DMS153 treated with DMSO at 0.1 percent for 48 hours (cell line): ENCODE data around the gene CAB39.
A peak's percentile ranks its signal among the peaks of the same experiment; 100 is the strongest.

Experiments used
- DNase-seq: peaks from one replicate; lab custom pipeline; 2025; ENCODE audit not compliant: unreplicated experiment; lab: John Stamatoyannopoulos, UW

The CAB39 gene

GRCh38 chr2:230712443-230713330, at the start of gene CAB39:
Gene CAB39 (plus strand): TSS chr2:230712842. CDS start chr2:230760002, 47,160 bp downstream.
- peak; percentile 55 for DNase-seq

GRCh38 chr2:230664128-230664527, 48.5 kb upstream of the CAB39 start:
- DNase-seq = no peak

- no peak for DNase-seq
Observed at GRCh38 chr2:230664844-230665243, 47.8 kb upstream of the CAB39 start.

GRCh38 chr2:230665263-230665691, 47.4 kb upstream of the CAB39 start:
- DNase-seq = no peak

GRCh38 chr2:230666446-230666845, 46.2 kb upstream of the CAB39 start:
- no peak for DNase-seq

GRCh38 chr2:230666885-230667712, 45.5 kb upstream of the CAB39 start:
- DNase-seq = no peak

- DNase-seq = no peak
Observed at GRCh38 chr2:230668184-230668938, 44.3 kb upstream of the CAB39 start.

GRCh38 chr2:230668939-230669303, 43.7 kb upstream of the CAB39 start:
- DNase-seq = no peak

GRCh38 chr2:230669386-230669950, 43.2 kb upstream of the CAB39 start:
- no peak for DNase-seq

- DNase-seq = no peak
Observed at GRCh38 chr2:230671117-230671516, 41.5 kb upstream of the CAB39 start.

- DNase-seq = no peak
Observed at GRCh38 chr2:230672836-230673235, 39.8 kb upstream of the CAB39 start.

- no peak for DNase-seq
Observed at GRCh38 chr2:230674401-230674800, 38.2 kb upstream of the CAB39 start.

GRCh38 chr2:230674966-230675672, 37.5 kb upstream of the CAB39 start:
- no peak for DNase-seq

GRCh38 chr2:230676546-230676945, 36.1 kb upstream of the CAB39 start:
- DNase-seq = no peak

- DNase-seq = no peak
Observed at GRCh38 chr2:230677201-230677946, 35.3 kb upstream of the CAB39 start.

GRCh38 chr2:230678018-230678417, 34.6 kb upstream of the CAB39 start:
- DNase-seq = no peak

- no peak for DNase-seq
Observed at GRCh38 chr2:230678451-230678850, 34.2 kb upstream of the CAB39 start.

GRCh38 chr2:230680463-230681170, 32.0 kb upstream of the CAB39 start:
- DNase-seq = no peak

- no peak for DNase-seq
Observed at GRCh38 chr2:230681171-230681545, 31.5 kb upstream of the CAB39 start.
